ENCODE measurements around the gene HCN3.

HCN3 gene

DNA sequence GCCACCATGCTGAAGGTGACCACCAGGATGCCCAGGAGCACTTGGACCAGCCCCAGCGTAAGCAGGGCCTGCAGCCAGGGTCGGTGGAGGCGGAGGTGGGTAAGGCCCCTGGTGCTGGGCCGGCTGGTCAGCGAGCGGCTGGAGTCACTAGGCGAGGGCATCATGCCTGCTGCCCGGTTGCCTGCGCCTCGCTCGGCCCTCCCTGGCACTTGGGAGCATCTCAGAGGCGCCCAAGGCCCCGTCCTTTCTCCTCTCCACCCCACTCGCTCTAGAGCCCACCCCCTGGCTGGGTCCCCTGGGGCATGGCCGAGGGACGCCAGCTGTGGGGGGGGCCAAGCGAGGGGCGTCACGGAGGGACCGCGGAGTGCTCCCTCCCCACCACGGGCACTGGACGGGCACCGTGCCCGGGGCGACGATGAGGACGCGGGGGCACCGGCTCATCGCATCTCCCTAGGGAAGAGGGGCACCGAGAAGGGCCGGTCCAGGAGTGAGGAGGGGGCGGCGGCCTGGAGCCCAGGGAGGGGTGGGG, 22.5 kb upstream of the HCN3 start:
- no peak for DNase-seq

DNA sequence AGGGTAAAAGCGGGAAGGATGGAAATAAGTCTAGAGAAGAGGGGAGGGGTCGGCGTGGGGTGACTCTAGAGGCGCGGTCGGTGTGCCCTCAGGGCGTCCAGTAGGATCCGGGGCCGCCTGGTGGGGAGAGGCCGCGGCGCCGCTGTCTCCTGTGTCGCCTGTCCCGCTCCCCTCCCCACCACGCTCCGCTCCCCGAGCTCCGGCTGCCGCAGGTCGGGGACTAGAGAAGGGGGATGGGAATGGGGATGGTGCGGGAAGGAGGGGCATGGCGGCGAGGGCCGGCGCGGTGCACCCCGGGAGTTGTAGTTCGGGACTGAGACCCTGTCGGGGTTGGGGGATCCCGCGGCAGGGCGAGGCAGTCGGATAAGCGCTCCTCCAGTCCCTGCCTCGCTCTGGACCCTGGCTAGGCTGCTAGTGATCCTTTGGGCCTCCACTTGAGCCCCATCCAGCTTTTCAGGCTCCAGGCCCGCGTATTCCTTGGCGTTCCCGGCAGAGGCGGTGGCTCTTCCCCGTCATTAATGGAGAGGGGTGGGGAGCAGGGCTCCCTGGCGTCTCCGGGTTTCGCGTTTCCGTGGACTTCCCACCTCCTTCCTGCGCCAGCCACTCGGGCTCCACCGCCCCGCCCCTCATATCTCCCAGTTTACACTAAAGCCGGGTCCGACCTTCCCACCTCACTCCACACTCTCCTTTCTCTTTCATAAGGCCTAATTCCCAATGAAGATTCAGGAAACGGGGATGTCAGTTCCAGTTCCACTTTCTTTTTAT, 21.8 kb upstream of the HCN3 start, which contains the start of gene ENTREP3:
Gene ENTREP3 (minus strand): TSS at position 241 of the 765 bp plus-strand sequence. CDS start 606 bp downstream, outside the sequence.
- DNase-seq, result no peak

DNA sequence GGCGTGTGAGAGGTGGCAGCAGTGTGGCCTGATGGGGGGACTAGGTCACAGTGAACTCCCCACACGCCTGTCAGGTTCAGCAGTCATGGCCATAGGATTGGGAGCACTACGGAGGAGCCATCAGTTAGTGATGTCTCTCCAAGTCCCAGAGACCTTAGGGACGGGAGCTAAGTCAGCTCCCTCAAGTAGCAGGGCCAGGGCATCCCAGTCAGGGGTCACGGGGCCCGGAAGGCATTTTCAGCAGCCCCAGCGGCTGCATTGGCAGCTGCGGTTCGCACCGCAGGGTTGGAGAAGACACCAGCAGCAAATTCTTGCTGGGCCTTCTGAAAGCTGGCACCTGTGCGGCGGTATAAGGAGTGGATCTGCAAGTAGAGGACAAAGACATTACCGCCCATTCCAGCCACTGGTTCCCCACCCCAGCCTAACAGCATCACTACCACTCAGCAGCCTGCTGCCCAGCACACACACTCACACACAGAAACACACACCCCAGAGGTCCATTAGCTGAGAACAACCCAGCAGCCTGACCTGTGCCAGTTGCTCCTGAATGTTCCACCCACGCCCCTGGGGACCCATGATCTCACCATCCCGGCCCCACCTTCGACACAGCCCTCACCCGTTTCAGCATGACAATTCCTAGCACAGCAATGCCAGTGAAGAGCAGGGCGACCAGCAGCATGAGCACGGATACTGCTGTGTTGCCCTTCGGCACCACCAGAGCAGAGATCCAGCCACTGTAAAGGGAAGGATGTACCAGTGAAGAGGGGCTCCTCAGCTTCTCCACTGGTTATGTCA, 21.0 kb upstream of the HCN3 start:
- DNase-seq, result no peak

DNA sequence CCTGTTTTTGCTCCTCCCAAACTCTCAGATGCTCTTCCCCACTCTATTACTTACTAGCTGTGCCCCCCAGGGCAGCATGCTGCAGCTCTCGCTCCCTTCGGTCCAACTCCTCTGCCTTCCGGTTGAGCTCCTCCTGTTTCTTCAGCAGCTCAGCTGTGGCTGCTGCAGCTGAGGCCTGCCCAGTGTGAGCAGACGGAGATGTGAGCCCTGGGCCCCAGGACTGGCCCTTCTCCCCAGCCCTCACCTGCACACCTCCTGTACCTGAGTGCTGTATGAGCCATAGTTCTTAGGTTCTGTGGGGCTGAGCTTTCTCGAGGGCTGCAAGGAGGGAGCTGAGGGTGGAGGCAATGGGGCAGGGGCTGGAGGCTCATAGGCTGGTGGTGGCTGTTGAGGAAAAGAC, 17.0 kb upstream of the HCN3 start:
- no peak for DNase-seq

DNA sequence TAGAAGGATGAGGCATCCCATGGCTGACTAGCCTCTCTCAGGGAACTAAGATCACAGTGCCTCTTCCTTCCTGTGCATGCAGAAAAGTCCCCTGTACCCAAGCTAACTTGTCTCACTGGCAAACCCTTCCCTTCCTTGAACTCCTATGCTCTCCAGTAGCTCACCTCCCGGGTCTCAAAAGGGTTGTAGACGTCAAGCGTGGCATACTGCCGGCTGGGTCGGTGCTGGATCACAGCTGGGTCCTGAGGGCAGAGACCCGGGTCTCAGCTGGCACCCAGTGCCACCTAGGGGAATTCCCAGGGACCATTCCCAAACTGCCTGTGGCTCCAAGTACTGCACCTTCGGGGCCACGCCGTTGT, 15.8 kb upstream of the HCN3 start:
- no peak for DNase-seq

- DNase-seq, result peak; percentile 86
These were observed 15.2 kb upstream of the HCN3 start, which contains the start of gene SCAMP3 for GRCh38 chr1:155261852-155262673. SCAMP3 (minus strand) TSS chr1:155262360; CDS start chr1:155262151, 209 bp downstream.

DNA sequence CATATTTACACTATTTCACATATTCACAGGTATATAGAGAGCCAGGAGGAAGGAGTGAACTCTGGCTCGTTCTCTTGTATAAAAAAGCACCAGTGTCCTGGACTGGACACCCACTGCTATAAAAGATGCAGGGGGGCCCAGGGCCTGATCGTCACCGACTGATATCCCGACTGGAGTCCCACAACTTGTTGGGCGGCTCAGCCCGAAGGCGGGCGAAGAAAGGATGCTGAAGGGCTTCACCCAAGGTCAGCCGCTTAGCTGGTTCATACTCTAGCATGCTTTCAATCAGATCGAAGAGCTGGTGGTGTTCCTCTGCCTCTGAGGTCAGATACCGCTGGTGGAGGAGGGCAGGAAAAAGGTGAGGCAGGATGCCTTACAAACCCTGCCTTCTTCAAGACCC, 14.2 kb upstream of the HCN3 start:
- no peak for DNase-seq

GRCh38 chr1:155266553-155266952, 10.7 kb upstream of the HCN3 start:
- DNase-seq, result no peak

DNA sequence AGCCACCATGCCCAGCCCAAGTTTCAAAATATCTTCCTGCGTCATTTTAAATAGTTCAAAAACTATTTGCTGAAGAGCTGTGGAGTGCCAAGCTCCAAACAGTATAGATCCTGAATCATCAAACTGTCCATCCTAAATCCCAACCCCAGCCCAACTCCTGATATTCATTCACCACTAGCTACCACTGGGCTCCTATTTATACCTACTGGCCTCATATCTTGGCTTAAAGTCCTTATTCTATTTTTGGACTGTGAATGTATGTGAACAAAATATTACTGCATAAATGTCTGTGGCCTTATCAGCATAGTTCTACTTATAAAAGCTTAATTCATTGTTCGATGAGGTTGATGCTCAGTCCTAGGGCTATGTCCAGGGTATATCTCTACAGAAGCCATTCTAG, 9.9 kb upstream of the HCN3 start:
- DNase-seq, result no peak

GRCh38 chr1:155268630-155269029, 8.6 kb upstream of the HCN3 start:
- DNase-seq, result no peak

DNA sequence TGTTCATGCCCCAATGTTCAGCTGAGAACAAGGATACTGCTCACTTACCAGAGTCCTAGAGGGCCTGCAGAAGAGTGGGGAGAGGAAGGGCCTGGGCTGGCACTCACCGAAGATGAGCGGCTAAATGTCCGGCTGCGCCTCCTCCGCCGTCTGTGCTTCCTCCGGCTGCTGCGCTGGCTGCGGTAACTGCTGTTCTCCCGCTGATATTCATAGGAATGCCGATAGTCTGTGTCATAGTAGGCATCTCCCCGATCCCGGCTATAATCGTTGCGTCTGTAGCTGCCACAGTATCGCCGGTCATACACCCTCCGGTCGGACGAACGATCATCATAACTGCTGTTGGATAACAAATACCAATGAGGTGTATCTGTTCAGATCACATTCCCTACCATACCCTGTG, 7.9 kb upstream of the HCN3 start:
- no peak for DNase-seq

- no peak for DNase-seq
These were observed 4.6 kb upstream of the HCN3 start for GRCh38 chr1:155272466-155273342.

- DNase-seq, result peak; percentile 76
These were observed 3.7 kb upstream of the HCN3 start, which contains the start of gene CLK2 for GRCh38 chr1:155273343-155274245. CLK2 (minus strand) TSS chr1:155273504; CDS start chr1:155270977, 2,527 bp downstream.

- DNase-seq, result no peak
These were observed 832 bp downstream of the HCN3 start for GRCh38 chr1:155277902-155278688.

DNA sequence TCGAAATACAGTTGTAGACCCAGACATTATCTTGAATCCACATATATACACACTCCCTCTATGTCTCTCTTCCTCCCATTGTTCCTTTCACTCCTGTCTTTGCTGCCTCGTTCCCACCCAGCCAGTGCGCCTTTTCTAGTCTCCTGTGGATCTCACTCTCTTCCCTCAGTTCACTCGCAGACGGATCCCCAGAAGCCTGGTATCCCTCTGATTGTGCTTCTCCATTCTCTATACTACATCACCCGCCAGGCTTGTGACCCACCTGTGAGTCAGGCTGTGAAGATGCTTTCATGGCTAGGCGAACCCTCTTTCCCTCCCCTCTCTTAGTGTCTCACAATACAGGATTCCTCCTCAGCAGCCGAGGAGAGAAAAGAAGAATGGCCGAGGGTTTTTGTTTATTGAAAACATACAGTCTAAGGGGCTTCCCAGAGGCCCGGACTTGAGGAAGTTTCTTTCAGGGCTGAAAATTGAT, 1.5 kb downstream of the HCN3 start:
- no peak for DNase-seq

GRCh38 chr1:155279268-155279667, 2.0 kb downstream of the HCN3 start:
- DNase-seq, result no peak

GRCh38 chr1:155282488-155283091, 5.3 kb downstream of the HCN3 start:
- DNase-seq, result no peak

DNA sequence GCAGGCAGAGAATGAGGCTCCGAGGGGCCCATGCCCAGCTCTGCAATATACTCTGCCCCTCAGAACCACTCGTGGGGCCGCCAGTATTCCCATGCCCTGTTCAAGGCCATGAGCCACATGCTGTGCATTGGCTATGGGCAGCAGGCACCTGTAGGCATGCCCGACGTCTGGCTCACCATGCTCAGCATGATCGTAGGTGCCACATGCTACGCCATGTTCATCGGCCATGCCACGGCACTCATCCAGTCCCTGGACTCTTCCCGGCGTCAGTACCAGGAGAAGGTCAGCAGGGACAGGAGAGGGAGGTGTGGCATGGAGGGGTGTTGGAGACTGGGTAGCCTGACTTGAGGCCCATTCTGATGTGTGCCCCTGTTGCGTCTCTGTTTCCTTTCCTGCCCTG, 7.2 kb downstream of the HCN3 start:
- no peak for DNase-seq

DNA sequence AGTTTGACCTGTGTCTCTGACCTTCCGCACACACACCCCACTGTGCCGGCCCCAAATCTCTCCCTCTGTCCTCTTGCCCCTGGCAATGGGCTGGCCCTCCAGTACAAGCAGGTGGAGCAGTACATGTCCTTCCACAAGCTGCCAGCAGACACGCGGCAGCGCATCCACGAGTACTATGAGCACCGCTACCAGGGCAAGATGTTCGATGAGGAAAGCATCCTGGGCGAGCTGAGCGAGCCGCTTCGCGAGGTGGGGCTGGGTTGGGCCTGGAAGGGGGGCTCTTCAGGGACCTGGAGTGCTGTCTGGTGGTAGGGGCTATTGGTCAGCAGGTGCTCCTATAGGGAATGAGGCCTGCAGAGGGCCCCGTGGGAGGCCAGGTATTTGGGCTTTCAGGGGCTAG, 7.8 kb downstream of the HCN3 start:
- DNase-seq, result no peak

Measured in NCI-H524 treated with DMSO at 0.1 percent for 48 hours (cell line).